Stimulated activated CD4-positive, alpha-beta T cell treated with anti-CD3 and anti-CD28 coated beads, Interleukin-15, amount 100 ng/mL, for 48 hours (primary cell): ENCODE measurements around the gene NFATC2.
A peak's percentile ranks its signal among the peaks of the same experiment; 100 is the strongest.
"Not testable (repeated sequence)": the region's sequence is repeated elsewhere in the genome, so short reads cannot be mapped to it uniquely, and the experiment has no call there.

ENCODE experiments used
- DNase-seq, 2 donors: peaks; one replicate each; pipeline ENCODE4 v3.0.0-alpha.2; 2020; ENCODE audit warnings: low read depth in 2 of 2

Gene NFATC2

DNA sequence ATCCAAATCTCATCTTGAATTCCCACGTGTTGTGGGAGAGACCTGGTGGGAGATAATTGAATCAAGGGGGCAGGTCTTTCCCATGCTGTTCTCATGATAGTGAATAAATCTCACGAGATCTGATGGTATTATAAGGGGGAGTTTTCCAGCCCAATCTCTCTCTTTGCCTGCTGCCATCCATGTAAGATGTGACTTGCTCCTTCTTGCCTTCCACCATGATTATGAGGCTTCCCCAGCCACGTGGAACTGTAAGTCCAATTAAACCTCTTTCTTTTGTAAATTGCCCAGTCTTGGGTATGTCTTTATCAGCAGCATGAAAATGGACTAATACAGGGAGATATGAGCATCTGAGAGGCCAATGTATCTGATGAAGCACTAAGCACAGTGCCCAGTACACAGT, 26.0 kb upstream of the NFATC2 start:
- not testable (repeated sequence) for DNase-seq

DNA sequence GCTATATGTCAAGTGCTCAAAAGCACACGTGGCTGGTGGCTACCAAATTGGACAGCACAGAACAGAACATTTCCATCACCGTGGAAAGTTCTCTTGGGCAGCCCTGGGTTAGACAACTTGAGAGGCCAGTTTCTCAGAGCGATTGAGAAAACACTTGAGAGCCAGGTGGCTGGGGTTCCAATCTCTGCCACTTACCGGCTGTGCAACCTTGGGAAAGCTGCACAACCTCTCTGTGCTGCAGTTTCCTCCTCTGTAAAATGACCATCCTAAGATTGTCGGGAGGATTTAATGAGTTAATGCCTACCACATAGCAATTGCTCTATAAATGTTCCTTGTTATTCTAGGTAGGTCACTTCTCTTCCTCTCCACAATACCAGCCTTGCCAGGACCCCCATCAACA, 25.1 kb upstream of the NFATC2 start:
- DNase-seq = no peak

DNA sequence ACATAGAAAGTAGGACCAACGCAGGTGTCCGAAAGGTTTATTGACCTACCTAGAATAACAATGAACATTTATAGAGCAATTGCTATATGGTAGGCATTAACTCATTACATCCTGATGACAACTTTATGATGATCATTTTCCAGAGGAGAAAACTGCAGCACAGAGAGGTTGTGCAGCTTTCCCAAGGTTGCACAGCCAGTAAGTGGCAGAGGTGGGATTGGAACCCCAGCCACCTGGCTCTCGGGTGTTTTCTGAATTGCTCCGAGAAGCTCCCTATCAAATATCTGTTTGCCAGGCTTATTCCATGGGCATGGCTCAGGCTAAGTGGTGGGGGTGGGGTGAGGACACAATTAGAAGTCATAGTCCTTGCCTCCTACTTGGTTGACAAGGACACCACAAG, 24.1 kb upstream of the NFATC2 start:
- DNase-seq = no peak

DNA sequence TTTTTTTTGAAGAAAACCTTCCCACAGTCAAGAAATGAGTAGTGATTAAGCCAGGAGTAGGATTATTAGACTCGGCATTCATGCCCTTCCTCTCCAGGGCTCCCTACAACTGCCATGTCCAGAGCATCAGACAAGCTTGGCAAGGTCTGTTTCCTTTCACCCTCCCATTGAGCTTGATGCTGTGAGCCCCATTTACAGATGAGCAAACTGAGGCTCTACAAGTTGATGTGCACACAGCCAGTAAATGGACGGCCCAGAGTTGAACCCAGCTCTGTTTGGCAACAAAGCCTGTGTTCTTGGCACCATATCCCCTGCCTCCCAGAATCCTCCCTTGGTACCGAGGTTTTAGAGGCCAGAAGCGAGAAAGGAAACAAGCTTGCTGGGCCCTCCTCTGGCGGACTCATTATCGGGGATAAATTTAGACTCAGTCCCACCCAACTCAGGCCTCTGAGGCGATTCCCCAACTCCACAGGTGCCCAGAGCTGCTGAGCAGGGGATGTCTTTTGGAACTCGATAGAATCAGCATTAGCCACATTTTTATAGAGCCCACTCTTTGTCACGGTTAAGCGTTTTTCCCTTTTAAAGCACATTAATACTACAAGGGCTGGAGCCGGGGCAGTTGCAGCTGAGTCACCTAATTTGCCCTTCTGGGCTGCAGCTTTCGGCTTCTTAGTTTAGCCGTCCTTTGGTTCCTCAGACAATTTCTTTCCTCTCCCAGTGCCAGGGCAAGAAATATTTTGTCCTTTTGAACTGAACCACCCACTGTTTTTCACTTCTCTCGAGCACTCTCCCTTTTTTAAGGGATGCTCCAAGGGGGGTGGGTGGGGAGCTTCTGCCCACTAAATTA, 23.0 kb upstream of the NFATC2 start:
- DNase-seq = no peak

DNA sequence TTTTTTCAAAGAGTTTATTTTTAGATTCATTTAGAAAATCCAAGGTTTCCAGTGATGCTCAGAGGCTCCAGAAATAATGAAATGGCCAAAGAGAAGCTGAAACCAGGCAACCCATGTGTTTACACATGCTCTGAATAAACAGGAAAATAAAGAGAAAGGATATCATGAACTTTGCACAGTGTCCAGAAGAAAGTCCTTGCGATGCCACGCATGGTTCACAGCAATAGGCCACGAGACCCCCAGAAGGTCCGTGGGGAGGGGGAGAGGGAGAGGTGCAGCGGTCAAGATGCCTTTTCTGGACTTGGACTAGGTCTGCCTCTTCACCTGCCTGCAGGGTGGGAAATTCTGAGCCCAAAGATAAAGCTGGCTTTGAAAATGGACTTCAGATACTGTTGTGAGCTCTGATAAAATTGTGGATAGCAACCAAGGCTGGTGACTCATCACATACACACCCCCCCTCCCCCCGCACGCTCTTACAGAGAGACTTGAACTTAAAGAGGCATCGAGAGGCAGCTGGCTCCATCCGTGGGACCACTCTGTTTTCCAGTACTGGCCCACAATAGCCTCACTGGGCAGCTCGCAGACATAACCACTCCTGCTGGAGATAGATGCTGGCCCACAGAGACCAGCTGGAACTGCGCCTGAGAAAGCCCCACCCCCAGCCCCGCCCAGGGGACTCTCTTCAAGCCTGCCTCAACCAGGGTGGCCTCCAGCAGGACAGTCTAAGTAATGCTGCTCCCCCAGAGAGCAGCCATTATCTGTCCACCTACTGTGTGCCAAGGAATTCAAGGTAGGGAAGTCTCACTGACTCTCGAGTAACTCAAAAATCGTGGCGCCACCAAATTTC, 21.2 kb upstream of the NFATC2 start:
- no peak for DNase-seq

DNA sequence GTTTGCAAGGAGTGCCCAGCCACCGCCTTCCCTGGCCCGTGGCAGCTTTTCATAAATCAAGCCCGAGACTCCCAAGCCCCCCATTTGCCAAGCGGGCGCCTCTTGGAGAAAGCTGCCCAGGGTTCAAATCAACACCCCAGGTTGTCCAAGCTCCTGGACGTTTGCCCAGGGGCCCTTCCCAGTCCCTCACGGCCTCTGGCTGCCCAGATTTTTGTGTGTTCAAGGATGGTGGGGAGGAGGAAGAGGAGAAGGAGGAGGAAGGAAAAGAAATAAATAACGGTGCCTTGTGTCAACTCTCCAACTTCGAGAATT, 20.6 kb upstream of the NFATC2 start:
- no peak for DNase-seq

DNA sequence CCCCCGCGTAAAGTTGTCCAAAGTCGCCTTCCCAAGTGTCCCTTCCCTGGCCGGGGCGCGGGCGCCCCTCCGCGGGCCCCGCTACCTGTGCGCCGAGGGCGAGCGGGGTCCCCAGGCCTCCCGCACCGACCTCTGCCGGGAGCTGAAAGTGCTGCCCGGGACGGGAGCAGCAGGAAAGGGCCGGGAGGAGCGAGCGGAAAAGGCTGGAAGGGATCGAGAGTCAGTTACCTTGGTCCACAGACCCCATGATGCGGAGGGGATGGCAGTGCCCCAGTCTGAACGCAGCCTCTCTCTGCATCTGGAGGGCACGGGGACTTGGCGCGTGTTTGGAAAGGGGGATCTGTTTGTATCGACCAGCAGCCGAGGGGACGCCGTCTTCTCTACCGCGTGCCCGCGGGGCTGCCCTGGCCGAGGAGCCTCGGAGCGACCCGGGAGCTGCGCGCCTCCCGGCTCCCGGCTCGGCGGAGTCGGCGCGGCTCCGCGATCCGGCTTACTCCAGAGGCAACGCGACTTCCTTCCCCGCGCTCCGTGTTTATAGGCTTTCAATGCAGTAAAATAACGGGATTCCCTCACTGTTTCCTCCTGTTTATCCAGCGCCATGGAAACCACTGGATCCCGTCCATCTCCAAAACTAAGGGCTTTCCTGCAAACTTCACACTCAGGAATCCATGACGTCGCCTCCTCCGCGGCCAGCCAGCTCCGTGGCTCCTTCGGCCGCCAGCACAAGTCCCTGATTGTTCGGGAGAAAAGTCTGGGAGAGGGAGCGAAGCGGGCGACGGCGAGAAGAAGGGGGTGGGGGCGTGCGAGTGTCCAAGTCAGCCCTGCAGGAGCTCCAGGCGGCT, 20.0 kb upstream of the NFATC2 start:
- no peak for DNase-seq

DNA sequence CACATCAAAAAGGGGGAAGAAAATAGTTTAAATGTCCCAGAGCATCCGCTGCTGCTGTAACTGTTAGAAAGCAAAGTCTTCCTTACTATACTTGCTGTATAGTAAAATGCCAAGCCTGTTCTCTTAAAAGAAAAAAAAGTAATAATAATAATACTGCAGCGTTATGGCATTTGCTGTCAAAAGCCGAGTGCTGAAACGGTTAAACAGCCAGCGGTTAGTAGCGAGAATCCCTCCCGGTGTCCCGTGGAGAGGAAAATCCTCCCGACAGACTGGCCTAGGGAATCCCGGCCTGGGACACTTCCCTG, 19.5 kb upstream of the NFATC2 start:
- DNase-seq = no peak

DNA sequence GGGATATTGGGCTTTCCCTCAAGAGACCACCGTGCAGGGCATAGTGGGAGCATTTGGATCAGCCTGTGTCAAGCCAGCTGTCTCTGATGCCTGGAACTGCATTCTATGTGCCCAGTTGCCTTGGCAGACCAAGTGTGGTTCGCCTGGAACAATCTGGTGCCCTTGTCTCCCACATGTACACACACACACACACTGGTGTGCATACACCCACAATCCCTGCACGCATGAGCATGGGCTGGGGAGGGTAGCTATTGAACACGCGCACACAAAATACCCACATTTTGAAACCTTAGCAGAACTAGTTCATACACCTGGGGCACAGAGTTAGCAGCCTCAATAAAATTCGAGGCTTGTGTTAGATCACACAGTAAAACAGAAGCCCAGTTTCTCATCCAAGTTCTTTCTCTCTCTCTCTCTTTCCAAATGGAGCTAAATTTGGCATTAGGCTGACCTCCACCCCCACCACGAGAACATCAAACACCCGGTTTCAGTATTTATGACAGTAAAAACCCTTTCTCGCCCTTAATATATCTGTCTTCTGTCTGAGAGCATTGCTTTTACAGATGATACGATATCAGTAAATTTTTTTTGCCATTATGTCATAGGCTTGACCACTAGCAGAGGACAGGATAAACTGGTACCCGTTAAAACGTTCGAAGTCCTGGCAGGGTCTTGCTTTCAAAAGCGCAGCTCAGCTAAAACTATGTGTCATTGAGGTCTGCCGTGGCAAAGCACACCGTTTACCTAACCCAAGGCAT, 18.2 kb upstream of the NFATC2 start:
- no peak for DNase-seq

DNA sequence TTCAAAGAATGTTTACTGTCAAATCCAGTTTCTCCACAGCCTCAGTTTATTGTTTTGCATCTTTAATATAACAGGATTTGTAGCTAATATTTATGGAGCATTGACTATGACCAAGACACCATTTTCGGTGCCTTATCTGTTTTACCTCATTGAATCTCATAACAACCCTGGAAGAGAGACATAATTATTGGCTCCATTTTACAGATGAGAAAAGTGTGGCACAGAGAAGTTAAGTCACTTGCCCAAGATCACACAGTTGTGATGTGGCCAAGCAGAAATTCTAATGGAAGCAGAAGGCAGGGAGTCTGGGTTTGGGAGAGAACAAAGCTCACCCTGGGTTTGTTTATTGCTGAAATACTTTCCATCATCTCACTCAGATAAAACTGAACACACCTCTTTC, 17.5 kb upstream of the NFATC2 start:
- no peak for DNase-seq

DNA sequence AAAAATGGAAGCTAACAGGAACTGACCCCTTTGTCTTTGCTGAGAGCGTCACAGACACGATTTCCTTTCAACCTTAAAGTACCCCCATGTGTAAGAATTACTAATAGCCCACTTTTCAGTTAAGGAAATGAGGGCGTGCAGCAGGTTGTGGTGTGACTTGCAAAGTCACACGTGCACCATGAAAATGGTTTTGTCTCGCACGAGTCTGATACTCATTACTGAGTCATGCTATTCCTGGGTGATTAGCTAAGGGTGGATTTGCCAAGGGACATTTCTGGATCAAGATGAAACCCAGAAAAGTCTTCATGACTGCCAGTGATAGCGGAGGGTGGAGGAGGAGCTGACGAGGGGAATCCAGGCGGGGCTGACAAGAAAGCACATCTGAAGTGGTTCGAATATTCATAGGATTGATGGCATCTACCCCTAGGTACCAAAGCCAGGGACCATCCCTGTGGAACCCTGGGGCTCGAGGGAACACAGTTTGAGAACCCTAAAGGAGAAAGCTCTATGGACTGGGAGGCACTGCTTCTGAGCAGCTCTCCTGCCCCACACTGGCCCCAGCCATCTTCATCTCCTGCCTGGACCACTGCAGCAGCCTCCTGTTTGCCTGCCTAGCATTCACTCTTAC, 12.1 kb upstream of the NFATC2 start:
- no peak for DNase-seq

DNA sequence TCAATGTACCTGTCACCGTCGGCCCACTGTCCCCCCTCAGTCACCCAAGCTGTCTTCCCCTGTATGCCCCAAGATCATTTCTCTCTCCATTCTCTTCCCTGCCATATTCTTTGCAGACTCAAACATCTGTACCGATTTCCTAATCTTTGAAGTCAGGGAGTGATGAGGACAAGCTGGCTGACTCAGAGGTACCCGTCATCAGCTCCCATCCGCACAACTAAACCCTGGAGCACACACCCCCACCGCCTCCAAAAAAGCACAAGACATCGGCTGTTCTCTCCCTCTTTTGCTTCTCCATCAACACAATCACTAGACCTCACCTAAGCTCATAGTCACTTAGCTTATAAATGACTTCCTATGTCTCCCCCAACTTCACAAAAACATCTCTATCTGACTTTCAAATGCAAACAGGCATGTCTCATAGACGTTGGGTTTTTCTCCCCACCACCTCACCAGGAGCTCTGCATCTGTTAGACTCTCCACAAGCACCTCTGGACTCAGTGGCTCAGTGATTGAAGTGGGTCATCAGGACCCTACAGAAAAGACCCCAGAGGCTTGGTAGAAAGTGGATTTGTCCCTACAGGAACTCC, 11.5 kb upstream of the NFATC2 start:
- no peak for DNase-seq

DNA sequence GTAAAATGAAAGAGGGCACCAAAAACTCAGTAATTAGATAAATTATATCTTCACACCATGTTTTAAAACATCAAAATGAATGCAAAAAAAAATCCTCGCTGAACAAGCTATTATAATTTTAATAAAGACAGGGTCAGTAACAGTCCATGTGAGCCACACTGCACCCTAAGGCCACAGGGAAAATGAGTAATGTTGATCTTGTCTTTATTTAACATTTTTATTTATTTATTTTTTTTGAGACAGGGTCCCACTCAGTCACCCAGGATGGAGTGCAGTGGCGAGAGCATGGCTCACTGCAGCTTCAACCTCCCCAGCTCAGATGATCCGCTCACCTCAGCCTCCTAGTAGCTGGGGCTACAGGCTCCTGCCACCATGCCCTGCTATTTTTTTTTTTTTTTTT, 8.7 kb upstream of the NFATC2 start:
- no peak for DNase-seq

DNA sequence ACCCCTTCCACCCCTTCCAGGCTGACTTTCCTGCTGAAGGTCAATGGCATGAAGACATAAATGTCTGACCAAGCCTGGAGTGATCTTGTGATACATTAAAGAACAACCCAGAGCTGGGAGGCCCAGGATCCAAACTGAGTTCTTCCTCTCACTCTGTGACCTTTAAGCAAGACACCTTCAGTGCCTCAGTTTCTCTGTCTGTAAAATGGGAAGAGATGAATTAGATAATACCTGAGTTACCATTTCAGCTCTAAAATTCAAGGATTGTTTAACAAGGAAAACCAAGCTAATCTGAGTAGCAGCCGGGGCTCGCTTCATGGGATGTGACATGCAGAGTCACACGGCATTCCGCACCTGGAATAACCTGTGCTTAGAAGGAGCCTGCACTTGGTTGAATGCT, 7.0 kb upstream of the NFATC2 start:
- DNase-seq = no peak

DNA sequence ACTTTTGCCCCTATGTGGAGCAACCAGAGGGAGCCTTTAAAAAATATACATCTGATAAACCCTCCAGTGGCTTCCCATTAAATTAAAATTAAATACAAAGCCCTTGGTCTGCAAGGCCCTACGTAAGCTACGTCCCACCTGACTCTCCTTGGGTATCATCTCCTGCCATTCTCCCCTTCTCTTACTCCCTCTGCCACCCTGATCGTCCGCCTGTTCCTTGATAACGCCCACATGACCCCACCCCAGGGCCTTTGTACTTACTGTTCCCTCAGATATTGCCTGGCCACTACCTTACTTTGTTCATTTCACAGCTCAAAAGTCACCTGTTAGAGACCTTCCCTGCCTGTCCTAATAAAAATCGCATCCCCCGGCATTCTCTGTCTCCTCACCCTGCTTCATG, 5.4 kb upstream of the NFATC2 start:
- no peak for DNase-seq

DNA sequence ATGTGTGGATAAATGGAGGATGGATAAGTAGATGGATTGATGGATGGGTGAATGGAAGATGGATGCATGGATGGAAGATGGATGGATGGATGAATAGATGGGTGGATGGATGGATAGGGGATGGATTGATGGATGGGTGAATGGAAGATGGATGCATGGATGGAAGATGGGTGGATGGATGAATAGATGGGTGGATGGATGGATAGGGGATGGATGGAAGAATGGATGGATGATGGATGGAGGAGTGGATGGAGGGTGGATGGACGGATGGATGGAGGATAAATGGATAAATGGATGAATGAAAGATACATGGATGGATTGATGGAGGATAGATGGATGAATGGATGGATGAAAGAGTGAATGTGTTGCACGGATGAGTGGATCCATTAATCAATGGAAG, 3.0 kb upstream of the NFATC2 start:
- DNase-seq = no peak

DNA sequence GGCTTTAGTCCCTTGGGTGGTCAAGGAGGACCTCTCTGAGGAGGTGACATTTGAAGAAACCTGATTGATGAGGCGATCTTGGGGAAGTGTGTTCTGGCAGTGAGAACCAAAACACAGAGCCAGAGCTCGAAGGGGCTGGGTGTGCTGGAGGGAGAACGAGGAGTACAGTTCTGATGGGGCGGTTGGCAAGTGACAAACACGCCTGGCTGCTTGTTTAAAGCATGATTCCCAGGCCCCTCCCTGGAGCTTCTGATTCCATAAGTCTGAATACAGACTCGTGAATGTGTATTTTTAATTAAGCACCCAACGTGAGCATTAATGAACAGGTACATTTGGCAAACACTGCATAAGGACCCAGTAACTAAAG, 886 bp upstream of the NFATC2 start:
- DNase-seq = no peak

DNA sequence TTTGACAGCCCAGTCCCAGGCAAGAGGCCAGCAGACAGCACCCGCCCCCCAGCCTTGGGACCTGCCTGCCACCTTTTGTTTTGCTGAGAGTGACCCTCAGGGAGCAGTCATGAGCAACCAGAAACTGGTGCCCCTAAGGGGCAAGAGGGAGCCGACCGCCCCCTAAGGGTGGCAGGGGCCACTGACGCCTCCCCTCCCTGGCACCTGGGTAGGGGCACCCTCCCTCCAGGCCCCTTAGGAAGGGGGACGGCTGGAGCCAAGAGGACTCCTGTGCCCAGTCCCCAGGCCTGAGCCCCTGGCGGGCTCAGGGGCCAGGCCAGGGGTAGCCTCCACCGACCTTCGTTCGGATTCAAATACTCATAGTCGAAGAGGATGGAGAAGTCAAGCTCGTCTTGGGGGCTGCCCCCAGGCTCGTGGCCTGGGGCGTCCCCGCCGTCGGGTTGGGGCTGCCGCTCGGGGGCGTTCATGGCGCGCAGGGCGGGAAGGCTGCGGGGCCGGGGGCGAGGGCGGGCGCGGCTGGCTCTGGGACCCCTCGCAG, 417 bp downstream of the NFATC2 start:
- DNase-seq = peak in 1 of 2 donors; percentile 41

DNA sequence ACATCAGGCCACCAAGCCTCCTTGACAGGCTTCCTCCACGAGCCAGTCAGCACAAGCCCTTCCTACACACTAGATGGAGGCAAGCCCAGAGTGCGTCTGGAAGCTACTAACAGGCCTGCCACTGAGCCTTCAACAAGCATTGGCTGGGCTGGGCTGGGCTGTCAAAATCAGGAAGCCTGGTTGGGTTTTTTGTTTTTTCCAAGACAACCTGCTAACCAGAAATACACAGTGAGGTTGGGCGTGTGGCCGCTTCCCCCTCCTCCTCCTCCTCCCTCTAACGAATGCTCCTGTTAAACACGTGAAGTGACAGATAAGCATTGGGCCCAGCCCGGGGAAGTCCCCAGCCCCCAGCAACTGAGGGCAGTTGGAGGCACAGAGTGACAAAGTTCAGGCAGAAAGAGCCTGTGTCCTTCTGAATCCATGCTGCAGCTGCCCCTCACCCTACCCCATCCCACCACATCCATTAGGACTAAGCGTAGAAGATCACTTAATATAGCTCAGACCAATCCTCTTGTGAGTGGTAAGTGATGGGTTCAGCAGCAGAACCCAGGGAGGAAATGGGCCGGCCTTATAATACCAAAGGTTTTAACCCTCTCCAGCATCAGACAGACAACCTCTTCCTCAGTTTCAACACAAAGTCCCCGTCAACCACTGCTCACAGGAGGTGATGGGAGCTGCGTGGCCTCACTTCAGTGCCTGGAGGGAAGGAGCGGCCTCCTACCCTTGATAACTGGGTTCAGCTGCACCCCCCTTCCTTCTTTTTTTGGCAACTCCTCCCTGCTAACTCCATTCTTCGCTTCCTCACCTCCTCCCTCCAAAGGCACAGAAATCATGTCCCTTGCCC, 1.1 kb downstream of the NFATC2 start:
- DNase-seq = peak; percentile 72 to 80

DNA sequence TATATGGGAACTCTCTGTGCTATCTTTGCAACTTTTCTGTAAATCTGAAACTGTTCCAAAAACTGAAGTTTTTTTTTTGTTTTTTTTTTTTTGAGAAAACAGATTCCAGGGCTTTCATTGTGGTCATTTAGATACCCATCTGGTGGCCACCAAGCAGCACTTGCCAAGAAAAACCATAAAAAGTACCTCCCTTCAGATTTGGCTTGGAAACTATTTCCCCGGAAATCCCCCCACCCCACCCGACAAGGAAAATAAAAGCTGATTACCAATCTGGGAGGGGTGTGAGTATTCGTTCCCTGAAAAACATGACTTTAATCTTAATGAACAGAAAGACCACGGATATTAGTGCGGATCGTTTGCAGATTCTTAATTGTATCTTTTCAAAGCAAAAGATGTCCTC, 1.9 kb downstream of the NFATC2 start:
- no peak for DNase-seq
